IPS-15b (cell line): ENCODE data around the gene FBXO17.
"Not testable (repeated sequence)": the region's sequence is repeated elsewhere in the genome, so short reads cannot be mapped to it uniquely, and the experiment has no call there.

Source experiments
- H3K27me3 ChIP-seq: one replicate; pipeline ENCODE4 v1.6.1; 2013; ENCODE audit warnings: low read length; ENCODE audit not compliant: control insufficient read depth, insufficient read depth
- H3K36me3 ChIP-seq: one replicate; pipeline ENCODE4 v1.6.1; 2013; ENCODE audit warnings: low read length; ENCODE audit not compliant: control insufficient read depth, insufficient read depth
- H3K4me1 ChIP-seq: one replicate; pipeline ENCODE4 v1.6.1; 2013; ENCODE audit warnings: mild to moderate bottlenecking, low read length; ENCODE audit not compliant: control insufficient read depth, insufficient read depth
- H3K4me3 ChIP-seq: one replicate; pipeline ENCODE4 v1.5.1; 2013; ENCODE audit warnings: low read depth, low read length
- H3K9ac ChIP-seq: one replicate; pipeline ENCODE4 v1.6.1; 2013; ENCODE audit warnings: low read depth, mild to moderate bottlenecking, low read length
- H3K9me3 ChIP-seq: one replicate; pipeline ENCODE4 v1.6.1; 2013; ENCODE audit warnings: mild to moderate bottlenecking, low read length; ENCODE audit not compliant: control insufficient read depth, insufficient read depth

Gene FBXO17

DNA sequence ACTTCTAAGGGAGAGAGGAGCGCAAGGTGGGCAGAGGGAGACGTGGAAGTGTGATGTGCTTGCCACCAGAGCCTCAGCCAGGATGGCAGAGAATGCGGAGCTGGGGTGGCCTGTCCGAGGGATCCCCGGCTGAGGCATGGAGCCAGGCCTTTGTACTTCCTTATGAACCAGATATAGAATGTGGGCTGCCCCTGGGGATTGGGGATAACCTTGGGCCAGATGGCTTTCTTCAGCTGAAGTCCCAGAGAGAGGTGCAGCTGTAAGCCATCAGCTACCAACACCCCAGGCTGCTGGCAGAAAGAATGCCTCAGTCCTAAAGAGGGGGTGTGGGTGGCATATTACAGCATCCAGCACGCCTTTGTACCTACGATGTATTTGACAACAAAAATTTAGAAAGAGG lies 25.5 kb upstream of the FBXO17 start:
- no peaks in the 10 kb centered on the region for H3K9me3 ChIP-seq
- no peaks in the 10 kb centered on the region for H3K27me3 ChIP-seq
- no peaks in the 10 kb centered on the region for H3K36me3 ChIP-seq
- no peak overlapping the region for H3K9ac ChIP-seq
- H3K4me3 ChIP-seq: no peak overlapping the region
- no peaks in the 10 kb centered on the region for H3K4me1 ChIP-seq

DNA sequence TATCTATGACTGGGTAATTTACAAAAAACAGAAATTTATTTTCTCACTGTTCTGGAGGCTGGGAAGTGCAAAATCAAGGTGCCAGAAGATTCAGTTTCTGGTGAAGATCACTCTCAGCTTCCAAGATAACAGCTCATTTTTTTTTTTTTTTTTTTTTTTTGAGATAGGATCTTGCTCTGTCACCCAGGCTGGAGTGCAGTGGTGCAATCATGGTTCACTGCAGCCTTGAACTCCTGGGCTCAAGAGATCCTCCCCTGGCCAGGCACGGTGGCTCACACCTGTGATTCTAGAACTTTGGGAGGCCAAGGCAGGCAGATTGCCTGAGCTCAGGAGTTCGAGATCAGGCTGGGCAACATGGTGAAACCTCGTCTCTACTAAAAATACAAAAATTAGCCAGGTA lies 22.0 kb upstream of the FBXO17 start:
- H3K36me3 ChIP-seq, H3K4me3 ChIP-seq, H3K9ac ChIP-seq, H3K9me3 ChIP-seq, H3K4me1 ChIP-seq, H3K27me3 ChIP-seq: not testable (repeated sequence)

DNA sequence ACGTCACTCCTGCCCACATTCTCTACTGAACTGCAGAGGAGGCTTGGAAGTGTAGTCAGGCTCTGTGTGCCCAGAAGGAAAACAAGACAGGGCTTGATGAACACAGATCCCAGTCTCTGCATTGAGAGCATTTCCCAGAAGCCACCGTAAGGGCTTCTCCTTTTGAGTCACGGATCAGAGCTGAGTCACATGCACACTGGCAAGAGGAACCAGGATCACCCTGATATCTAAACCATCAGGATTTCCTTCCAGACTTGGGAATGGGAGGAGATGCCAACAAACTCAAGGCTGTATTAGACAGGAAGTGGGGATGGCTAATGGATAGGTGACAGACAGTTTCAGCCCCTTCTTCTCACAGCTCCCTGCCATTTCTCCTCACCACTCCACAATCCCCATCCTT lies 17.7 kb upstream of the FBXO17 start:
- H3K9ac ChIP-seq: no peak overlapping the region
- no peaks in the 10 kb centered on the region for H3K9me3 ChIP-seq
- H3K4me1 ChIP-seq: no peaks in the 10 kb centered on the region
- H3K36me3 ChIP-seq: no peaks in the 10 kb centered on the region
- H3K27me3 ChIP-seq: no peaks in the 10 kb centered on the region
- H3K4me3 ChIP-seq: no peak overlapping the region

DNA sequence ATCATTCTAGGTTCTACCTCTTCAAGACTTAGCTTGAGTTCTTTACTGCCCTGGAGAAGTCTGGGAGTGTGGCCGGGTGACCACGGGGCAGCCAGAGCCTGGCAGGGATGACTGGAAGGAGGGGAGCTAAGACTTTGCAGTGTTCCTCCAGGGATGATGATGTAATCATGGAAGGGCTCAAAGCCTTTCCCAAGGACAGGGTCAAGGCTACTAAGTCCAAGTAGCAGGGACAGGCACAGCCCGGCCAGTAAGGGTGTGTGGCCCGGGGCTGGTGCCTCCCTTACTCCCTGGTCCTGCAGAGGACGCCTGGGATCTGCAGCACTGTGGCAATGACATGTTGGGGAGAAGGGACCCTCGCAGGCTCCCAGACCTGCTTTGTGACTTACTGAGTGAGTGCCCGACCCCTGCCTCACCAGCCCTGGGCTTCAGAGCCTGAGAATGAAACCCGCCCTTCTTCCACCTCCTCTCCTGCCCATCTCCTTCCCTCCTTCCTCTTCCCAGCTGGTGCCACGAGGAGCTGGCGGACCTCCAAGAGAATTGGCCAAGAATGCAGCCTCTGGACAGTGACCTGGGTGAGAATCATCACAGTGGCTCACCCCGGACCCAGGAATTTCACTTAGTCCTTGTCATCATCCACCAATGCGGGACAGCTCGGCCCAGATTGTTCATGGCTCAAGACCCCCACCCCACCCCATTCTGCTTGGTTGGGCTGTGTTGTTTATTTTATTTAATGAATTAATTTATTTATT lies 15.6 kb upstream of the FBXO17 start:
- Histone ChIP-seq H3K9me3 (no peaks in the 10 kb centered on the region), H3K36me3 (no peaks in the 10 kb centered on the region), H3K4me1 (no peaks in the 10 kb centered on the region), H3K27me3 (no peaks in the 10 kb centered on the region), H3K9ac (no peak overlapping the region), H3K4me3 (no peak overlapping the region)

DNA sequence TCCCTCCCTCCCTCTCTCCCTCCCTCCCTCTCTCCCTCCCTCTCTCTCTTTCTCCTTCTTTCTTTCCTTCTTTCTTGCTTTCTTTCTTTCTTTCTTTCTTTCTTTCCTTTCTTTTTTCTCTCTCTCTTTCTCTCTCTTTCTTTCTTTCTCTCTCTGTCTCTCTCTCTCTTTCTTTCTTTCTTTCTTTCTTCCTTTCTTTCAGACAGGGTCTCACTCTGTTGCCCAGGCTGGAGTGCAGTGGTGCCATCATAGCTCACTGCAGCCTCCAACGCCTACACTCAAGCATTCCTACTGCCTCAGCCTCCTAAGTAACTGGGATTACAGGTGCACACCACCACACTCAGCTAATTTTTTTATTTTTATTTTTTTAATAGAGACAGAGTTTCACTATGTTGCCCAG lies 14.1 kb upstream of the FBXO17 start:
- not testable (repeated sequence) for H3K9ac ChIP-seq, H3K4me1 ChIP-seq, H3K4me3 ChIP-seq, H3K9me3 ChIP-seq, H3K27me3 ChIP-seq, H3K36me3 ChIP-seq

DNA sequence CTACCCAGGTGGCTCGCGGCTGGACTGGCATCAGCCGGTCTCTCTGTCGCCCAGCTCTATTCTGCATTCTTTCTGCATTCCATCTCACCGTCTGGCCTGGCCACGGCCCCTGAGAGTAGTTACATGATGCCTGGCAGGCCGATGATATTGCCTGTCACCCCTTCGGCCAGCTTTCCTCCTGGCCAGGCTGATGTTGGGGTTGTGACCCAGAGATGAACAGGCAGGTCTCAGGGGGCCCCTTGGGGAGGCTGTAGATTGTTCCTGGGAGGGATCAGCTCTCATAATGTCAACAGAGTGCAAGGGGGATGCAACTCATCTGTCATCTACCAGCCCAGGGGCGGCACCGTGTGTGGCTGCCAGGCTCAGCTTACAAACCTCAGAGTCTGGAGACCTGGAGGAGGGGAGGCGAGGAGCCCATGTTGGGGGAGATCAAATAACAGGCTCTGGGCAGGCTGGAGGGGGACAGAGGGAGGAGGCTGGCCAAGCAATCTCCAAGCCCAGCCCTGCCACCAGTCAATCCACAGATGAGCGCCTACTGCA lies 13.6 kb upstream of the FBXO17 start:
- no peaks in the 10 kb centered on the region for H3K9me3 ChIP-seq

DNA sequence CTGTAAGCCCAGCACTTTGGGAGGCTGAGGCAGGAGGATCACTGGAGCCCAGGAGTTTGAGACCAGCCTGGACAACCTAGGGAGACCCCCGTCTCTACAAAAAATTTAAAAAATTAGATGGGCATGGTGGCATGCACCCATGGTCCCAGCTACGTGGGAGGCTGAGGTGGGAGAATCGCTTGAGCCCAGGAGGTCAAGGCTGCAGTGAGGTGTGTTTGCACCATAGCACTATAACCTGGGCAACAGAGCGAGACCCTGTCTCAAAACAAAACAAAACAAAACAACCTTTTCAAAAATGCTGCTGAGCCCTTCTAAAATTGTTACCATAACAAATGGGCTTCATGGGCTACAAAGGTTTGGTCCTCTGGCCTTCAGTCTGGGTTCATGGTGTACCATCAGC lies 13.1 kb upstream of the FBXO17 start:
- H3K9me3 ChIP-seq, H3K4me3 ChIP-seq, H3K36me3 ChIP-seq, H3K4me1 ChIP-seq, H3K27me3 ChIP-seq, H3K9ac ChIP-seq: not testable (repeated sequence)

More for the DNA sequence above, 13.6 kb upstream of the FBXO17 start:
- Histone ChIP-seq H3K4me3 (no peak overlapping the region), H3K36me3 (no peaks in the 10 kb centered on the region), H3K27me3 (no peaks in the 10 kb centered on the region), H3K4me1 (no peaks in the 10 kb centered on the region), H3K9ac (no peak overlapping the region)

DNA sequence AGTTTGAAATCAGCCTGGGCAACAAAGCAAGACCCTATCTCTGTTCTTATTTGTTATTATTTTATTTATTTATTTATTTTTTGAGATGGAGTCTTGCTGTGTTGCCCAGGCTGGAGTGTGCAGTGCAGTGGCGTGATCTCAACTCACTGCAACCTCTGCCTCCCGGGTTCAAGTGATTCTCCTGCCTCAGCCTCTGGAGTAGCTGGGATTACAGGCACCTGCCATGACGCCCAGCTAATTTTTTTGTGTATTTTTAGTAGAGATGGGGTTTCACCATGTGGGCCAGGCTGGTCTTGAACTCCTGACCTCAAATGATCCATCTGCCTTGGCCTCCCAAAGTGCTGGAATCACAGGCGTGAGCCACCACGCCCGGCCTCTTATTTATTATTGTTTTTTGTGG lies 12.2 kb upstream of the FBXO17 start:
- H3K4me1 ChIP-seq, H3K4me3 ChIP-seq, H3K36me3 ChIP-seq, H3K9me3 ChIP-seq, H3K27me3 ChIP-seq, H3K9ac ChIP-seq: not testable (repeated sequence)

DNA sequence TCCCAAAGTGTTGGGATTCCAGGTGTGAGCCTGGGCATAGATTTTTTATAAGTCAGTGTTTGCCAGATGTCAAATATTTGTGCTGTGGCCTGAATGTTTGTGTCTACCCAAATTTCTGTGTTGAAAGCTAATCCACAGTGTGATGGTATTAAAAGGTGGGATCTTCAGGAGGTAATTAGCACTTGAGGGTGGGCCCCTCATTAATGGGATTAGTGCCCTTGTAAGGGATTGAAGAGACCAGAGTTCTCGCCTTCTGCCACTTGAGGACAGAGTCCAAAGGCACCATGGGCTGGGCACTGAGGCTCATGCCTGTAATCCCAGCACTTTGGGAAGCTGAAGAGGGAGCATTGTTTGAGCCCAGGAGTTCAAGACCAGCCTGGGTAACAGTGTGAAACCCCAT lies 9.7 kb upstream of the FBXO17 start:
- no peaks in the 10 kb centered on the region for H3K36me3 ChIP-seq
- H3K9ac ChIP-seq: no peak overlapping the region
- no peak overlapping the region for H3K4me3 ChIP-seq
- H3K27me3 ChIP-seq: no peaks in the 10 kb centered on the region
- no peaks in the 10 kb centered on the region for H3K4me1 ChIP-seq
- H3K9me3 ChIP-seq: no peaks in the 10 kb centered on the region

DNA sequence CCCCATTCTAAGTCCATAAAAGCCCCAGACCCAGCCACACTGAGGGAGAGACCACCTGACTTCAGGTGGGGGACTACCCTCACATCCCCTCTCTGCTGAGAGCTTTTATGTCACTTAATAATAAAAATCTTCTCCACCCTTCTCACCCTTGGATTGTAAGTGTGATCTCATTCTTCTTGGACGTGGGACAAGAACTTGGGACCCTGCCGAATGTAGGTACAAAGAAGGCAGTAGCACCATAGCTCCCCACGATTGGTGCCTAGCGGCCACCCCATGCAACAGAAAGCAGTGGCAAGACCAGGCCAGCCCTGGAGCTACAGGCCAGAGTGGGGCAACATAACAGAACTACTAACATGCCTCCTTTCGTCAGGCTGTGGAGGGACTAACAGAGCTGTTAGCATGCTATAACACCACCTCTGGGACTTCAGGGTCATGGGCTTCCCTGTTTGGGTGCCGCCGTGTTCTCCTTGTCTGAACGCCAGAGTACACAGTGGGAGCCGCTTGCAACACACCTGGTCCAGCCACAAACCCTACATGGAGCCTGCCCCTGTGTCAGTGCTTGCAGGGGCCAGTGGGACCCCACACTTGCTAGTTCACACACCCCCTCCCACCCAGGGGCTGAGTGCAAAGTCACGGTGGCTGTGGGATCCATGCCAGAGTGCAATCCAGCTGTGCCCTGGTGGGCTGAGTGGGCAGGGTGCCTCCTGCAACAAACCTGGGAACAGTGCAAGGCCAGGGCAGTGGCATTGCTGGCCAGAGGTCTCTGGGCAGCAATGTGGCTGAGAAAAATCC lies 5.2 kb upstream of the FBXO17 start:
- Histone ChIP-seq H3K4me3 (no peak overlapping the region), H3K9me3 (no peaks in the 10 kb centered on the region), H3K9ac (no peak overlapping the region), H3K4me1 (no peaks in the 10 kb centered on the region), H3K27me3 (no peaks in the 10 kb centered on the region), H3K36me3 (no peaks in the 10 kb centered on the region)

DNA sequence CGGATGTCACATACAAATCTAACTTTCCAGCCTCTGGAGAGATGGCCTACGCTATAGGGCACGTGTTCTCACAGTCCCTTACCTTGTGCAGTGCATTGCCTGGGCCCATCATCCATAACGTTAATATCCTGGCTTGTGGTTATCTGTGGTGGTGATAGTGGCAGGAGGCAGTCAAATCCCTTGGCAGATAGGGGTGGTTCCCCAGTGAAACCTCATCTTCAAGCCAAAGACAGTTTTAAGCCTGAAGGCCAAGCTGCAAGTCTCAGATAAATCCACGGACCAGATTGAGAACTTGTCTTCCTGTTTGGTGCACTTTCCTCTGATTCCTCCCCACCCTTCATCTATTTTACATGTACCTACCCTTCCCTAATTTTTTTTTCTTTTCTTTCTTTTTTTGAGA lies 4.3 kb upstream of the FBXO17 start:
- H3K4me1 ChIP-seq: no peaks in the 10 kb centered on the region
- H3K27me3 ChIP-seq: no peaks in the 10 kb centered on the region
- H3K36me3 ChIP-seq: no peaks in the 10 kb centered on the region
- H3K4me3 ChIP-seq: no peak overlapping the region
- no peaks in the 10 kb centered on the region for H3K9me3 ChIP-seq
- no peak overlapping the region for H3K9ac ChIP-seq

DNA sequence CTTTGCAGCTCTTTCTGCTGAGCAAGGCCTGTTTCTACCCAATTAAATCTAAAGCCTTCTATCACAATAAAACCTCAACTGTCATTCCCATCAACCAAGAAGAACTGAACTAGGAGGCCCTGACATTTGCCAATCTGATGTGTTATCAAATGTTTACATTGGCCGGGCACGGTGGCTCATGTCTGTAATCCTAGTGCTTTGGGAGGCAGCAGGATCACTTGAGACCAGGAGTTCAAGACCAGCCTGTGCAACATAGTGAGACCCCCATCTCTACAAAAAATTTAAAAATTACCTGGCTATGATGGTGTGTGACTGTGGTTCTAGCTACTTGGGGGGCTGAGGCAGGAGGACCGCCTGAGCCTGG lies 2.8 kb upstream of the FBXO17 start:
- H3K9ac ChIP-seq: no peak overlapping the region
- H3K4me1 ChIP-seq: no peaks in the 10 kb centered on the region
- no peak overlapping the region for H3K4me3 ChIP-seq
- no peaks in the 10 kb centered on the region for H3K36me3 ChIP-seq
- no peaks in the 10 kb centered on the region for H3K27me3 ChIP-seq
- no peaks in the 10 kb centered on the region for H3K9me3 ChIP-seq
